Karpas-422 (cell line): ENCODE data around the gene KNSTRN. TPM values are rescaled to one million over a fixed set of nuclear protein-coding genes. Genes with fewer than 3 reads are reported as not detected.

Source experiments
- DNase-seq: peaks from one replicate; pipeline ENCODE4 v3.0.0-alpha.2; 2015
- H2AFZ ChIP-seq: fragments of 200-600 bp; sonication (generic); 2 replicates; pipeline ENCODE4 v1.6.1; 2014; ENCODE audit warnings: antibody characterized with exemption, low read length, mixed read lengths
- H3K27ac ChIP-seq: fragments of 200-600 bp; sonication (generic); 2 replicates; pipeline ENCODE4 v1.5.1; 2014; ENCODE audit warnings: mild to moderate bottlenecking, low read length, moderate library complexity
- H3K27me3 ChIP-seq: fragments of 200-600 bp; sonication (generic); 2 replicates; pipeline ENCODE4 v1.6.1; 2014; ENCODE audit warnings: low read length, mixed read lengths
- H3K36me3 ChIP-seq: fragments of 200-600 bp; sonication (generic); 2 replicates; pipeline ENCODE4 v1.6.1; 2014; ENCODE audit warnings: low read length, mixed read lengths; ENCODE audit not compliant: insufficient read depth
- H3K4me1 ChIP-seq: fragments of 200-600 bp; sonication (generic); 2 replicates; pipeline ENCODE4 v1.6.1; 2014; ENCODE audit warnings: mild to moderate bottlenecking, low read length, mixed read lengths
- H3K4me2 ChIP-seq: fragments of 200-600 bp; sonication (generic); 2 replicates; pipeline ENCODE4 v1.6.1; 2014; ENCODE audit warnings: low read length, low read depth, mild to moderate bottlenecking; ENCODE audit not compliant: poor library complexity, severe bottlenecking
- H3K4me3 ChIP-seq: fragments of 200-600 bp; sonication (generic); 2 replicates; pipeline ENCODE4 v1.5.1; 2014; ENCODE audit warnings: mild to moderate bottlenecking, antibody characterized with exemption, low read length, mixed read lengths
- H3K79me2 ChIP-seq: fragments of 200-600 bp; sonication (generic); 2 replicates; pipeline ENCODE4 v1.6.1; 2014; ENCODE audit warnings: mild to moderate bottlenecking, low read length, mixed read lengths
- H3K9ac ChIP-seq: fragments of 200-600 bp; sonication (generic); 2 replicates; pipeline ENCODE4 v1.6.0; 2014; ENCODE audit warnings: low read length
- H3K9me2 ChIP-seq: fragments of 200-600 bp; sonication (generic), shearing (Covaris generic); replicated peaks from 2 replicates; pipeline ENCODE4 v1.6.0; 2014; ENCODE audit warnings: mild to moderate bottlenecking, low read length, moderate library complexity; ENCODE audit not compliant: insufficient read depth
- H3K9me3 ChIP-seq: fragments of 300-700, 200-600 bp; sonication (generic); 2 replicates; pipeline ENCODE4 v1.6.1; 2014; ENCODE audit warnings: low read length, mixed read lengths
- H4K20me1 ChIP-seq: fragments of 200-600 bp; sonication (generic); 2 replicates; pipeline ENCODE4 v1.6.1; 2014; ENCODE audit warnings: mild to moderate bottlenecking, antibody characterized with exemption, low read length, low read depth; ENCODE audit not compliant: insufficient read depth
- total RNA-seq: library from RNA; depleted of rRNA; stranded (reverse); fragments of >200 nt; shearing (Covaris generic); gene quantifications from 2 replicates; pipeline ENCODE4 v1.2.3, GENCODE V29; 2014; ENCODE audit warnings: low replicate concordance

KNSTRN gene
- total RNA-seq, 1 experiment from 2014 or later: 34.5 TPM

GRCh38 chr15:40366457-40367370, 15.8 kb upstream of the KNSTRN start:
- no peaks in the 10 kb centered on the region for H3K79me2 ChIP-seq
- H3K27me3 ChIP-seq: no peaks in the 10 kb centered on the region
- no peaks in the 10 kb centered on the region for H3K9me2 ChIP-seq
- no peaks in the 10 kb centered on the region for H3K9me3 ChIP-seq
- H3K36me3 ChIP-seq: no peaks in the 10 kb centered on the region
- peak overlapping the region; percentile 84 for H3K4me2 ChIP-seq
- no peak overlapping the region for H3K27ac ChIP-seq
- H2AFZ ChIP-seq: peak overlapping the region; percentile 99; the same call in 1 of the 2 replicates
- peak overlapping the region; percentile 72 for H3K4me3 ChIP-seq
- H3K9ac ChIP-seq: peak overlapping the region; percentile 81
- DNase-seq: no peak
- 0 out of 2 replicates have a peak, but pooled peaks cover 3% of the 10 kb centered on the region for H4K20me1 ChIP-seq
- peaks cover 16% of the 10 kb centered on the region for H3K4me1 ChIP-seq

- H3K27me3 ChIP-seq: no peaks in the 10 kb centered on the region
- no peak overlapping the region for H3K27ac ChIP-seq
- H3K9me2 ChIP-seq: no peaks in the 10 kb centered on the region
- peaks cover 16% of the 10 kb centered on the region for H3K4me1 ChIP-seq
- peak overlapping the region; percentile 72 for H3K4me3 ChIP-seq
- H2AFZ ChIP-seq: peak overlapping the region; percentile 99
- peak overlapping the region; percentile 84 for H3K4me2 ChIP-seq
- DNase-seq: no peak
- 0 out of 2 replicates have a peak, but pooled peaks cover 3% of the 10 kb centered on the region for H4K20me1 ChIP-seq
- H3K9ac ChIP-seq: peak overlapping the region; percentile 81
- H3K36me3 ChIP-seq: no peaks in the 10 kb centered on the region
- no peaks in the 10 kb centered on the region for H3K79me2 ChIP-seq
- H3K9me3 ChIP-seq: no peaks in the 10 kb centered on the region
These were observed 15.2 kb upstream of the KNSTRN start for GRCh38 chr15:40367371-40367685.

DNA sequence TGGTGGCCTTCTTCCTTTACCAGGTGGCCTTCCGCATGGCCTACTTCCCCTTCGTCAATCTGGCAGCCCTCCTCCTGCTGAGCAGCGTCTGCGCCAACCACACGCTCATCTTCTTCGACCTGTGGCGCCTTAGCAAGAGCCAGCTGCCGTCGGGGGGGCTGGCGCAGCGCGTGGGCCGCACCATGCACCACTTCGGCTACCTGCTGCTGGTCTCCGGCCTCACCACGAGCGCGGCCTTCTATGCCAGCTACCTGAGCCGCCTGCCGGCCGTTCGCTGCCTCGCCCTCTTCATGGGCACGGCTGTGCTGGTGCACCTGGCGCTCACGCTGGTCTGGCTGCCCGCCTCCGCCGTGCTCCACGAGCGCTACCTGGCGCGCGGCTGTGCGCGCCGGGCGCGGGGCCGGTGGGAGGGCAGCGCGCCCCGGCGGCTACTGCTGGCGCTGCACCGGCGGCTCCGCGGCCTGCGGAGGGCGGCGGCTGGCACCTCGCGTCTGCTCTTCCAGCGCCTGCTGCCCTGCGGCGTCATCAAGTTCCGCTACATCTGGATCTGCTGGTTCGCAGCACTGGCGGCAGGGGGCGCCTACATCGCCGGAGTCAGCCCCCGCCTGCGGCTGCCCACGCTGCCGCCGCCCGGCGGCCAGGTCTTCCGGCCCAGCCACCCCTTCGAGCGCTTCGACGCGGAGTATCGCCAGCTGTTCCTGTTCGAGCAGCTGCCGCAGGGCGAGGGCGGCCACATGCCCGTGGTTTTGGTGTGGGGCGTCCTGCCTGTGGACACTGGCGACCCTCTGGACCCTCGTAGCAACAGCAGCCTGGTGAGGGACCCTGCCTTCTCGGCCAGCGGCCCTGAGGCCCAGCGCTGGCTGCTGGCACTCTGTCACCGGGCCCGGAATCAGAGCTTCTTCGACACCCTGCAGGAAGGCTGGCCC, 14.6 kb upstream of the KNSTRN start:
- Histone ChIP-seq H3K79me2 (no peaks in the 10 kb centered on the region), H3K4me2 (peak overlapping the region; percentile 84), H3K9me2 (no peaks in the 10 kb centered on the region), H3K36me3 (no peaks in the 10 kb centered on the region), H4K20me1 (0 out of 2 replicates have a peak, but pooled peaks cover 3% of the 10 kb centered on the region), H3K27ac (no peak overlapping the region), H3K9ac (peak overlapping the region; percentile 81), H3K27me3 (no peaks in the 10 kb centered on the region), H3K4me3 (peak overlapping the region; percentile 72), H3K9me3 (no peaks in the 10 kb centered on the region), H2AFZ (peak overlapping the region; percentile 99), H3K4me1 (peaks cover 16% of the 10 kb centered on the region)
- DNase-seq: peak; percentile 97

- Histone ChIP-seq H3K79me2 (no peaks in the 10 kb centered on the region), H3K27me3 (no peaks in the 10 kb centered on the region), H3K4me3 (no peak overlapping the region), H3K4me1 (peaks cover 16% of the 10 kb centered on the region), H3K9me3 (no peaks in the 10 kb centered on the region), H3K36me3 (no peaks in the 10 kb centered on the region), H4K20me1 (0 out of 2 replicates have a peak, but pooled peaks cover 3% of the 10 kb centered on the region), H3K4me2 (peak overlapping the region; percentile 42), H3K27ac (no peak overlapping the region), H2AFZ (no peak overlapping the region), H3K9me2 (no peaks in the 10 kb centered on the region), H3K9ac (0 out of 2 replicates have a peak overlapping the region, but pooled peaks have one; percentile 46)
- no peak for DNase-seq
These were observed 13.6 kb upstream of the KNSTRN start for GRCh38 chr15:40368719-40369473.

- Histone ChIP-seq H3K36me3 (no peaks in the 10 kb centered on the region), H3K4me2 (no peak overlapping the region), H3K9me3 (no peaks in the 10 kb centered on the region), H3K4me3 (no peak overlapping the region), H3K9me2 (no peaks in the 10 kb centered on the region), H3K27ac (no peak overlapping the region), H3K9ac (no peak overlapping the region), H3K4me1 (peaks cover 16% of the 10 kb centered on the region), H2AFZ (no peak overlapping the region), H3K27me3 (no peaks in the 10 kb centered on the region), H3K79me2 (no peaks in the 10 kb centered on the region), H4K20me1 (0 out of 2 replicates have a peak, but pooled peaks cover 3% of the 10 kb centered on the region)
- DNase-seq: no peak
These were observed 13.0 kb upstream of the KNSTRN start for GRCh38 chr15:40369474-40369869.

DNA sequence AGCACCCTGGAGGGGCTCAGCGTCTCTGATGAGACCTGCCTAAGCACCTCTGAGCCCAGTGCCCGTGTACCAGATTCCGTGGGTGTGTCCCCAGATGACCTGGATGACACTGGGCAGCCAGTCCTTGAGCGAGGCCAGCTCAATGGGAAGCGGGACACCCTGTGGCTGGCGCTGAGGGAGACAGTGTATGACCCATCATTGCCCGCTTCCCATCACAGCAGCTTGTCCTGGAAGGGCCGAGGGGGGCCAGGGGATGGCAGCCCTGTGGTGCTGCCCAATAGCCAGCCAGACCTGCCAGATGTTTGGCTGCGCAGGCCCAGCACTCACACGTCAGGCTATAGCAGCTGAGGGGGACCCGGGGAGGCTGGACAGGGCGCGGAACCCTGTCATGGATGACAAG, 12.6 kb upstream of the KNSTRN start:
- Histone ChIP-seq H3K4me1 (peaks cover 16% of the 10 kb centered on the region), H3K9me3 (no peaks in the 10 kb centered on the region), H3K79me2 (no peaks in the 10 kb centered on the region), H3K4me2 (no peak overlapping the region), H3K9me2 (no peaks in the 10 kb centered on the region), H2AFZ (no peak overlapping the region), H3K4me3 (no peak overlapping the region), H3K36me3 (no peaks in the 10 kb centered on the region), H3K27ac (no peak overlapping the region), H4K20me1 (0 out of 2 replicates have a peak, but pooled peaks cover 3% of the 10 kb centered on the region), H3K27me3 (no peaks in the 10 kb centered on the region), H3K9ac (no peak overlapping the region)
- DNase-seq: no peak

DNA sequence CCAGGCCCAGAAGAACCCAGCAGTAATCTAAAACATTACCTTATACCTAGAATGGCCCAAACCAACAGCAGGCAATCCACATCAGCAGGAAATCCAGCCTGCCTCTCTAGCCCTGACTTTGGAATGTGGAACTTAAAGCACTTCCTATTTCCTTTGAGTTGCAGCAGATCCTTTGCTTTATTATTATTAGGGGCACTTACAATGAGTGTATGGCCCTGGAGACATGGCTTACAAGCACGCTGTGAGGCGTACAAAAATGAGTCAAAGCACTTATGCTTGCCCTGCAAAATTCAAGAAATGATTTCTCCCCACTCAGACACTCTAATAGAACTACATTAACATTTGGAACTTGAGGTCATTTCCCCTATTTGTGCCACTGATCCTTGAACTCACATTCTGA, 9.5 kb upstream of the KNSTRN start:
- no peak overlapping the region for H3K27ac ChIP-seq

More for the DNA sequence above, 9.5 kb upstream of the KNSTRN start:
- no peak overlapping the region for H3K4me2 ChIP-seq
- DNase-seq: no peak
- H4K20me1 ChIP-seq: no peaks in the 10 kb centered on the region
- H2AFZ ChIP-seq: no peak overlapping the region
- H3K4me3 ChIP-seq: no peak overlapping the region
- H3K79me2 ChIP-seq: no peaks in the 10 kb centered on the region
- no peaks in the 10 kb centered on the region for H3K9me3 ChIP-seq
- H3K9ac ChIP-seq: no peak overlapping the region
- H3K36me3 ChIP-seq: no peaks in the 10 kb centered on the region
- peaks cover 5% of the 10 kb centered on the region for H3K4me1 ChIP-seq
- no peaks in the 10 kb centered on the region for H3K9me2 ChIP-seq
- H3K27me3 ChIP-seq: no peaks in the 10 kb centered on the region
